Pancreas (tissue), 10 donors: Measurements from ENCODE around the gene DOK7. TPM values are rescaled to one million over a fixed set of nuclear protein-coding genes. Genes with fewer than 3 reads are reported as not detected.

Experiments used
- ATAC-seq, 4 donors: fragments of 200-7000 bp; cut with Tn5 transposase; one replicate each; pipeline versions ENCODE4 v1.8.0 to v1.9.1; 2020; ENCODE audit warnings: mild to moderate bottlenecking in 4 of 4, moderate library complexity in 4 of 4
- DNase-seq, 6 donors: peaks; one replicate each; pipeline ENCODE4 v3.0.0-alpha.2; 2020
- FAIRE-seq: peaks from 2 replicates; lab custom pipeline; 2012; peaks lifted over from hg19 to GRCh38; lab: Jason Lieb, UNC
- H3K27ac ChIP-seq, 4 donors: fragments of 200-600 bp; sonication (generic); 1 replicate in 3 of 4; 2 replicates in 1 of 4; pipeline versions ENCODE4 v1.5.0 to v1.8.0; 2020
- H3K27me3 ChIP-seq, 4 donors: fragments of 200-600 bp; one replicate each; pipeline ENCODE4 v1.8.0; 2021
- H3K36me3 ChIP-seq, 3 donors: fragments of 200-600 bp; sonication (generic) in 1 of 3; one replicate each; pipeline versions ENCODE4 v1.5.0 to v1.8.0; 2020 to 2021
- H3K4me1 ChIP-seq, 3 donors: fragments of 200-600 bp; one replicate each; pipeline ENCODE4 v1.8.0; 2021
- H3K4me3 ChIP-seq, 4 donors: fragments of 200-600 bp; sonication (generic) in 2 of 4; one replicate each; pipeline versions ENCODE4 v1.5.0 to v1.8.0; 2020 to 2021
- H3K9me3 ChIP-seq, 4 donors: fragments of 200-600 bp; one replicate each; pipeline ENCODE4 v1.8.0; 2021
- WGBS, 2 donors: extraction: QIAGEN DNeasy Blood & Tissue Kit; methylation state at CpG; one replicate each; pipeline ENCODE4 v1.1.7; 2013; 5-methylcytosine and 5-hydroxymethylcytosine counted together
- intact Hi-C, 3 donors: fragments of 100-400 bp; cut with DNase I; formaldehyde crosslinking; loops; one replicate each; pipeline versions ENCODE4 v1.11.1 to v1.14.2; 2022
- polyA plus RNA-seq, 2 donors: library from polyadenylated mRNA; stranded (reverse); fragments of 200-250 nt; gene quantifications; one replicate each; pipeline ENCODE4 v1.2.3, GENCODE V29; 2013
- total RNA-seq, 6 donors: library from RNA; stranded (reverse); fragmentation: NEBNext Ultra II Directional in 4 of 6; extraction: Animal tissue kit (Norgen Biotek cat#: 25700) in 4 of 6; gene quantifications; one replicate each; pipeline versions ENCODE4 v1.2.1 to v1.2.4, GENCODE V29; 2021 to 2023
- TF ChIP-seq, protein P1 (sequence below), 4 donors: fragments of 200-600 bp; sonication (generic) in 3 of 4; IDR thresholded peaks; one replicate each; pipeline versions ENCODE4 v1.5.0 to v1.8.0; 2021; ENCODE audit warnings: antibody characterized with exemption in 4 of 4
- donor health status: healthy with polysubstance abuse.
- donor health status: DM: no; HTN: no; CAD: no; lungs with moderate emphysema.
- donor health status: DM: no; HTN: no; CAD: no.
- donor health status: control.
- donor health status: control.
- donor health status: Bipolar disorder and iron deficiency.
- donor health status: DM: yes; HTN: yes; CAD: no.
- donor health status: DM: no; HTN: no; CAD: no.
- donor health status: DM: no; HTN: no; CAD: no.
- donor health status: DM: yes; HTN: yes; CAD: no.

The DOK7 gene
- total and polyA plus RNA-seq, 8 donors = 2.5 to 8.0 (median 4.2) TPM

DNA sequence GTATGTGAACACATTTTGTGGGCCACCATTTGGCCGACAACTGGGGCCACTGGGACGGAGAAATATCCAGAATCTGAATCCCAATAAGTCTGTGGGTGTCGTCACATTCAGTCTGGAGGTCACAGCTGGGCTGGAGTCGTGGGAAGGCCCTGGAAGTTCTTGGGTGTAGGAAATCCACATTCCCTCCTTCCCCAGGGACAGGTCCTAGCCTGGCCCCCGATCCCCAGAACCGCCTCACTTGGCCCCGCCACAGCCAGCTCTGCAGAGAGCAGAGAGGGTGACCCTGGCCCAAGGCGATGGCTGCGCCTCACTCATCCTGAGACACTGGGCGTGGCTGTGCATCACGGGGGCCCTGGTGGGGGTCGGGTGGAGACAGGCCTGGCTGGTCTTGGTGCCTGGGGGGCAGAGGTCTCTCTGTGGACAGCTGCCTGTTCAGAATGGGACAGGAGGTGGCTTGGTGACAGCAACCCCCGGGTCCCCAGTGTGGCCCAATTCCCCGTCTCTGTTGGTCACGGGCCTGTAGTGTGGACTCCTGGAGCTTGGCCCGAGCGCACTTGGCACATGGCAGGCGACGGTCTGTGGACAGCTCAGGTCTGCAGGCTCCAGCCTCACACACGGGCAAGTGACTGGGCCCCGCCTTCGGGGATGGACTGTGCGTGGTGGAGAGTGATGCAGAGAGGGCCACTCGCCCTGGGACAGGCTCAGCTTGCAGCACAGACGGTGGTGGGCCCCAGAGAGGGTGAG lies 16.4 kb downstream of the DOK7 start:
- Histone ChIP-seq H3K27ac (no peak overlapping the region), H3K36me3 (peaks cover 0 to 7% (median 0%) of the 10 kb centered on the region in 3 donors), H3K9me3 (no peaks in the 10 kb centered on the region), H3K27me3 (no peaks in the 10 kb centered on the region), H3K4me3 (no peak overlapping the region), H3K4me1 (no peaks in the 10 kb centered on the region)
- 82 to 87% methylated on average over 25 of the region's 25 CpGs for WGBS, 2 donors
- intact Hi-C loops = loop anchor here in 2 of 3 donors (5.0 to 10.0 kb wide), 2 partner anchors 135 to 137 kb away; no protein-coding TSS in a partner anchor
- TF ChIP-seq, protein P1, sequence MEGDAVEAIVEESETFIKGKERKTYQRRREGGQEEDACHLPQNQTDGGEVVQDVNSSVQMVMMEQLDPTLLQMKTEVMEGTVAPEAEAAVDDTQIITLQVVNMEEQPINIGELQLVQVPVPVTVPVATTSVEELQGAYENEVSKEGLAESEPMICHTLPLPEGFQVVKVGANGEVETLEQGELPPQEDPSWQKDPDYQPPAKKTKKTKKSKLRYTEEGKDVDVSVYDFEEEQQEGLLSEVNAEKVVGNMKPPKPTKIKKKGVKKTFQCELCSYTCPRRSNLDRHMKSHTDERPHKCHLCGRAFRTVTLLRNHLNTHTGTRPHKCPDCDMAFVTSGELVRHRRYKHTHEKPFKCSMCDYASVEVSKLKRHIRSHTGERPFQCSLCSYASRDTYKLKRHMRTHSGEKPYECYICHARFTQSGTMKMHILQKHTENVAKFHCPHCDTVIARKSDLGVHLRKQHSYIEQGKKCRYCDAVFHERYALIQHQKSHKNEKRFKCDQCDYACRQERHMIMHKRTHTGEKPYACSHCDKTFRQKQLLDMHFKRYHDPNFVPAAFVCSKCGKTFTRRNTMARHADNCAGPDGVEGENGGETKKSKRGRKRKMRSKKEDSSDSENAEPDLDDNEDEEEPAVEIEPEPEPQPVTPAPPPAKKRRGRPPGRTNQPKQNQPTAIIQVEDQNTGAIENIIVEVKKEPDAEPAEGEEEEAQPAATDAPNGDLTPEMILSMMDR (IDR thresholded peaks at IDR 0.05) = no peak
- FAIRE-seq = no peak
- DNase-seq = peak in 2 of 6 donors; percentile 36 to 80
- peak in 1 of 4 donors; percentile 2 for ATAC-seq

DNA sequence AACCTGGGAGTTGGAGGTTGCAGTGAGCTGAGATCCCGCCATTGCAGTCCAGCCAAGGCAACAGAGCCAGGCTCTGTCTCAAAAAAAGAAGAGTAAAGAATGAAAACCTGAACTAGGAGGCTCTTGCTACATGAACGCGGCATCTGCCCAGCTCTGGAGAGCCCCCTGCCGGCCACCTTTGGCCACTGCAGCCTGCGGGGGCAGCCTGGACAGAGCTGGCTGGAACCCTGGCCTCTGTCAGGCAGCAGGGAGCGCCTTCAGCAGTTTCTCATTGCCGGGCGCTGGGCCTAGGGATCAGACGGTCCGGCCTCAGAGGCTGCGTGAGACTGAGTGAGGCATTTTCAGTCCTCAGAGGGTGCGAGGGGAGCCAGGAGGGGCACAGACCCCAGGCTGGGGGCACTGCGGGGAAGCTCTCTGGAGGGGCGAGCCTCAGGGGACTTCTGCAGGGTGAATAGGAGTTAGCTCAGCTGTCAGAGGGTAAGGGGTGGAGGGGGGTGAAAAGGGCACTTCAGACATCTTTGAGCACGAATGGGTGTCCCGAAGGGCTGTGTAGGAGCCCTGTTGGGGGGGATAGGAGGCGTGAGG lies 17.5 kb downstream of the DOK7 start:
- H3K9me3 ChIP-seq = no peaks in the 10 kb centered on the region
- H3K27me3 ChIP-seq = no peaks in the 10 kb centered on the region
- intact Hi-C loops = loop anchor here in 1 of 3 donors (5.0 kb wide), 1 partner anchor 138 kb away; no protein-coding TSS in a partner anchor
- no peaks in the 10 kb centered on the region for H3K4me1 ChIP-seq
- WGBS, 2 donors = 29 to 31% methylated on average over 17 of the region's 17 CpGs
- FAIRE-seq (no peak), DNase-seq (peak; percentile 42 to 96 (median 81)), ATAC-seq (peak; percentile 67 to 90 (median 84))
- TF ChIP-seq, protein P1 (IDR thresholded peaks at IDR 0.05) = peak; percentile 98 to 100 (median 100)
- H3K4me3 ChIP-seq = no peak overlapping the region
- peaks cover 0 to 7% (median 0%) of the 10 kb centered on the region in 3 donors for H3K36me3 ChIP-seq
- no peak overlapping the region for H3K27ac ChIP-seq

DNA sequence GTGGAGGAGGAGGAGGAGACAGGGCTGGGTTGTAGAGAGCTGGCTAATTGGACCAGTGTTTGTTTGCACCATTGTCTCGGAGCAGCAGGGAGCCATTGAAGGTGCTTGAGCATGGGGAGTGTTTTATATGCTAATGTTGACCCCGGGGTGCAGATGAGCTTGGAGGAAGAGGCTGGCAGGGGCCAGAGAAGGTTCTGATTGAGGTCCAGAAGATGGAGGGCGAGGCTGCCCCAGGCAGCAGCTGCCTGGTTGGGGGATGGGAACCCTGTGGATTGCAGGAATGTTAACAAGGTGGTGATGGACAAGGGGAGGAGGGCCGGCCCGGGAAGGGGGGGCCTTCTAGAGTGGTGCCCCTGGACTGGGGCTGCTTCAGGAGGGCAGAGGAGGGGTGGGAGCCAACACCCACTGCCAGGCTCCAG lies 18.0 kb downstream of the DOK7 start:
- no peaks in the 10 kb centered on the region for H3K27me3 ChIP-seq
- peak in 1 of 6 donors; percentile 70 for DNase-seq
- intact Hi-C loops = loop anchor here in 1 of 3 donors (5.0 kb wide), 1 partner anchor 139 kb away; no protein-coding TSS in a partner anchor
- no peak overlapping the region for H3K27ac ChIP-seq
- TF ChIP-seq, protein P1 (IDR thresholded peaks at IDR 0.05) = no peak
- 51 to 61% methylated on average over 5 of the region's 5 CpGs for WGBS, 2 donors
- no peaks in the 10 kb centered on the region for H3K9me3 ChIP-seq
- H3K36me3 ChIP-seq = peaks cover 0 to 7% (median 0%) of the 10 kb centered on the region in 3 donors
- H3K4me1 ChIP-seq = no peaks in the 10 kb centered on the region
- no peak overlapping the region for H3K4me3 ChIP-seq
- no peak for FAIRE-seq
- ATAC-seq = no peak

DNA sequence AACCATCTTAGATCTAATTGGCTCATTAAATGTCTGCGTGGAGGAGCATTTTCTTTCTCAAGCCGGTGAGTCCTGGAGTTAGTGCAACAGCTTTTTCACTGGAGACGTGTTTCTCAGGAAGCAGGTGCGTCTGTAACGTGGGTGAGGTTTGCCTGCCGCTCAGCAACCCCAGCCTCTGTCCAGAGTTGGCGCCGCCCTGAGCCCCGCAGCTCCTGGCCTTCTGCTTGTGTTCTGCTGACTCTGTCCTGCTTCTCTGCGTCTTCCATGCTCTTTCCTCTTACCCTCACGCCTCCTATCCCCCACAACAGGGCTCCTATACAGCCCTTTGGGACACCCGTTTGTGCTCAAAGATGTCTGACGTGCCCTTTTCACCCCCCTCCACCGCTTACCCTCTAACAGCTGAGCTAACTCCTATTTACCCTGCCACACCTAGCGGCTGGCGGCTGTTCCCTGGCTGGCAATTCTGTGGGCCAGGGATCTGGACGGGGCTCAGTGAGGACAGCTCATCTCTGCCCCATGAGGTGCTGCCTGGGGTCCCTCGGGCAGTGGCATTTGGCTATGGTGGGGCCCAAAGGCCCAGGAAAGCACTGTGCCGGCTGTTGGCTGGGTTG lies 18.8 kb downstream of the DOK7 start:
- intact Hi-C loops = loop anchor here in 1 of 3 donors (5.0 kb wide), 1 partner anchor 140 kb away; no protein-coding TSS in a partner anchor
- Histone ChIP-seq H3K4me3 (no peak overlapping the region), H3K4me1 (no peaks in the 10 kb centered on the region), H3K27me3 (no peaks in the 10 kb centered on the region), H3K36me3 (peaks cover 0 to under 1% (median 0%) of the 10 kb centered on the region in 3 donors), H3K9me3 (no peaks in the 10 kb centered on the region), H3K27ac (no peak overlapping the region)
- FAIRE-seq = no peak
- TF ChIP-seq, protein P1 (IDR thresholded peaks at IDR 0.05) = no peak
- WGBS, 2 donors = 90% methylated on average over 19 of the region's 19 CpGs
- ATAC-seq = no peak
- DNase-seq = peak in 1 of 6 donors; percentile 44
